GM20000 (cell line): ENCODE results near the gene DFFA.

ENCODE experiments used
- DNase-seq: peaks from one replicate; pipeline ENCODE4 v3.0.0; 2012; ENCODE audit warnings: low spot score
- TF ChIP-seq, protein P1 (sequence below): IDR thresholded peaks from 2 replicates; pipeline ENCODE4 v1.5.1; 2012; ENCODE audit warnings: mild to moderate bottlenecking, control low read depth; ENCODE audit errors: extremely low read depth, missing control alignments

Gene DFFA

DNA sequence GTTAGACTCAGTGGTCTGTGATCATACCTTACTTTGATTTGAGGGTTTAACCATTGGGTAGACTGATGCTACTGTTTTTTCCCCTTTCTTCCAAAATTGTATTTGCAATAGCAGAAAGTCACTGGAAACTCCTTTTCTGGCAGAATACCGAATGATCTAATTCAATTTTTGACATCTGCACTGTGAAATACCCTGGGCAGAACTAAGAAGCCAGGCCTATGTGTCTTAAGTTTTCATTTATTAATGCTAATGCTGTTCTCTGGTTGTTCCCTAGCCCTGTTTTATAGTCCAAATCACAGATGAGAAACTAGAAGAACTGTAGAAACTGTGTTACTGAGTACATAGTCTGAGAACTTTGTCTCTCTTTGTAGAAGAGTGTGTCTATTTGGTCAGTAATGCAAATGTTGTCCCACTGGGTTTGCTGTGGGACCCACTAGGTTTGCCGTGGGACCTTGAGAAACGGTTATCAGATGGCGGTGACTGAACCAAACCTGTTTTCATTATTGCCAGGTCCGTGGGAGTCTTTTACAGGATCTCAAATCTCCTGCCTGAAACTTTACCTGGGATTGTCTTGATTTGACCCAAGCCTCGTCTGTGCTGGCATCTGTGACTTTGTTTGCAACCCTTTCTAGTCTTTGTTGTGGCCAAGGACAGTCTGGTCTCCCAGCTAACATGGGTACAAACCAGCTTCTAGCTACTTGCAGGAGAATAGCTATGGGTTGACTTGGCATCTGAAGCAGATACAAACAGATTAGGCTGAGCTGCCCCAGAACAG, 43.8 kb upstream of the DFFA start:
- TF ChIP-seq, protein P1, sequence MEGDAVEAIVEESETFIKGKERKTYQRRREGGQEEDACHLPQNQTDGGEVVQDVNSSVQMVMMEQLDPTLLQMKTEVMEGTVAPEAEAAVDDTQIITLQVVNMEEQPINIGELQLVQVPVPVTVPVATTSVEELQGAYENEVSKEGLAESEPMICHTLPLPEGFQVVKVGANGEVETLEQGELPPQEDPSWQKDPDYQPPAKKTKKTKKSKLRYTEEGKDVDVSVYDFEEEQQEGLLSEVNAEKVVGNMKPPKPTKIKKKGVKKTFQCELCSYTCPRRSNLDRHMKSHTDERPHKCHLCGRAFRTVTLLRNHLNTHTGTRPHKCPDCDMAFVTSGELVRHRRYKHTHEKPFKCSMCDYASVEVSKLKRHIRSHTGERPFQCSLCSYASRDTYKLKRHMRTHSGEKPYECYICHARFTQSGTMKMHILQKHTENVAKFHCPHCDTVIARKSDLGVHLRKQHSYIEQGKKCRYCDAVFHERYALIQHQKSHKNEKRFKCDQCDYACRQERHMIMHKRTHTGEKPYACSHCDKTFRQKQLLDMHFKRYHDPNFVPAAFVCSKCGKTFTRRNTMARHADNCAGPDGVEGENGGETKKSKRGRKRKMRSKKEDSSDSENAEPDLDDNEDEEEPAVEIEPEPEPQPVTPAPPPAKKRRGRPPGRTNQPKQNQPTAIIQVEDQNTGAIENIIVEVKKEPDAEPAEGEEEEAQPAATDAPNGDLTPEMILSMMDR = no peak
- no peak for DNase-seq

DNA sequence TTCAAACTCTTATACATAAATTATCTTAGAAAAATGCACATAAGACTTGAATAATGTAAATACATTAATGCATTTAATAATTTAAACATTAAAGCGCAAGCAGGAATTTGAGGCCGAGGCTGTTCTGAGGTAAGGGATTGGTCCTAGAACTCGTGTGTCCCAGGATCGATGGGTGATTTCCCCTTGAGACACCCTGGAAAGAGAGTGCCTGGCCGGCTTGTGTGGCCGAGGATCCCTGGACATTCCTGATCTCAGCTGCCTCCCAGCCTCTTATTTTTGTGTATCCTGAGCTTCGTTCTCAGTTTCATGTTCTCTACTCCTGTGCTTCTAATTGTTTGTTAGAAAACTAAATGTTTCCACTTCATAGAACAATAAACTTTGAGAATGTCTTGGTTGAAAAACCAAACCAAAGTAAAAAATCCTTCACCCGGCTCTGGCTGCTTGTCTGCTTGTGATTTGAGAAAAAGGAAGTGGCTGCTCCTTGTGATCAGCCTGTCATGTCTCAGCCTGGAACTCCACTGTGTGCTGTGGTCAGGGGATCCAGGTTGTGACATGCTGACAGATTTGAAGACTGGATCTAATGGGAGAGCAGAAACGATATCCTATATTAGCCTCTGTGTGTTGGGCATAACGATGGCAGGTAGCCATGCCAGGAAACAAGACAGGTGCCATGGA, 43.1 kb upstream of the DFFA start:
- no peak for DNase-seq
- TF ChIP-seq, protein P1 = no peak

DNA sequence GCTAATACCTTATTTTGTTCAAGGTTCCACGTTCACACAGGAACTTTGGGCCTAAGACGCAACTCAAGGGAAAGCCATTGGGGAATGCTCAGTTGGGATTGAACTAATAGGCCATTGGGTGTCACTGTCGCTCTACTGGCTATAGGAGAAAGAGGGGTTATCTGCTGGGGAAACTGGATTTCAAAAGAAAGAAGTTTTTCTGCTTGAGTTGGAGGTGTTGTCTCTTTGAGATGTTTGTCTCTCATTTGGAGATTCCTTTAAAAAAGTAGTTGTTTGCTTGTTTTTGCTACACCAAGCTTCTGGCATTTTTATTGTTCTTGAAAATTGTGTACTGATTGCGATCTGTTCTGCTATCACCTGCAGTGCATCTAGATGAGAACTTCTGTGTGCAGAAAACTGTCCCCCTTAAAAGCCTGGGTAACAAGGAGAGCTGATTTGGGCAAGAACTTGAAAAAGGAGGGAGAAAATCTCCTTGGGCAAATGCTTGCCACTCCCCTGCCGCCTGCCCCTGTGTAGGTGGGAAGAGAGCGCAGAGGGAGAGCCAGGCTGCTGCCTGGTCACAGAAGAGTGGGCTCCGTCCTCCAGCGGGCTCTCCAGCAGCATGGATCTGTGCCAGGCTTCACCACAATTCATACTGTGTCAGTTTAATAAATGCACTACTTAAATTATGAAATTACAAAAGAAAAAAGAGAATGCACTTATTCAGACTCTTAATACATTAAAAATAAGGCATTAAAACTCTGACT, 42.3 kb upstream of the DFFA start:
- TF ChIP-seq, protein P1 = peak; percentile 16
- DNase-seq = no peak

DNA sequence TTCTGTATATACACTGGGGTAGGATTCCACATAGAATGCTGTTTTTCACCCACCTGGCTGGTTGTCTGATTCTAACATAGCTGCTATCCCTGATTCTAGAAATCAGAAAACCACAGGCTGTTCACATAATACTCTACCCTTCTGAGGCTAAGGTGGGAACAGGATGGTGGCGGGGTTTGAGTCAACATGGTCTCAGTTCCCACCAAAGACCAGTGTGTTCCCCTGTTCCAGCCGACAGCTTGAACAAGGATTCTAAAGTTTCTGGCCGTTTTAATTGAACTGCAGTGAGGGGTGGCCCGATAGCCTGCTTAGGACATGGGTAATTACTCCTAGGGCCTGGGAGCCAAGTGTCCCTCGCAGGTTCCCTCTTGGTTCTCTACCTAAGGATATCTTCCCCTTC, 40.9 kb upstream of the DFFA start:
- TF ChIP-seq, protein P1 = no peak
- DNase-seq = no peak

DNA sequence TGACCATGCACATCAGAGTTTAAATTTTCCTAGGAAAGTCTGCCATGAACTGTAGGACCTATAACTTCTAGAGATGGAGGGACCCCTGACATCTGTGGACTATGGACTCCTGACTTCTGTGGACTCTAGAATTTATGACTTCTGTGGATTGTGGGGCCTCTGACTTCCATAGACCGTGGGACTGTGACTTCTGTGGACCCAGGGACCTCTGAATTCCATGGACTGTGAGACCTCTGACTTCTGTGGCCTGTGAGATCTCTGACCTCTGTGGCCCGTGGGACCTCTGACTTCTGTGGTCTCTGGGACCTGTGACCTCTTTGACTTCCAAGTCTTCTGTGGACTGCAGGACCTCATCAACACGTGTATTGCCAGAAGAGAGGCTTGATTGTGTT, 39.2 kb upstream of the DFFA start:
- TF ChIP-seq, protein P1 = no peak
- no peak for DNase-seq

DNA sequence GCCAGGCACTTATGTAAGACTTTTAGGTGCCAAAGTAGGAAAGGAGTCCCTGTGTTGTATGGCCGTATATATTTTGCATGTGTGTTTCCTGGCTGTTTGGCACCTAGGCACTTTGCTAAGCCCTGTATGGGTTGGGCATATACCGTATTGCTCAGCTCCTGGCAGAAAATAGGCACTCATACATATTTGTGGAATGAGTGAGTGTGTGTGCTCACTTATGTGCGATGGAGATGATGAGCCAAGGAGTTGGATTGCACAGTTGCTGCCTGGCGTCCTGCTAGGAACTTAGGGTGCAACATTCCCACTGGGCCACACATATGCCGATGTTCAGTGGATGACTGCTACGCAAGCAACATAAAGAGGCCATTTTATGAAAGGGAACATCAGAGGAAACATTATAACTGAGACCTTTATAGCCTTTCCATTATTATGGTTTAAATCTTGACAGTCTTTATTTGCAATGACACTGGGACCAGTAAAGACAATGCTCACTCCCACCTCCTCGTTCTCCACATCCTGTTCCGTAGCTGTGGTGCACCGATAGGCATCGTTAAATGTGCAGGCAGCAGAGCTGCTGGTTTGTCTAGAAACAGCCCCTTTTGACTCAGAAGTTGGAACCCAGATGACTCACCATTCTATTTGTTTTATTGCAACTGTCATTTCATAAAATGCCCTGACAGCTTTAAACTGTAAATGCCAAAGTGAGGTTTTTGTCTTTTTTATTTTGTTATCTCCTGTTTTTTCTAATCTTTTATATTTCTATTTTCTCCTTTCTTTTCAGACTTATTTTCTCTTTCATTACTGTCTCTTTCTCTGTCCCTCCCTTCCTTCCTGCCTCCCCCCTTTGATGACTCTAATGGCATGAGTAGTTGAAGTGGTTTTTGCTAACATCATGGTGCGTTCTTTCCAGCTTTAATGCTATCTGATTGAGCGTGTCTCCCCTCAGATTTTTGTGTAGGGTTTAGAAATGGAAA, 38.5 kb upstream of the DFFA start:
- peak; percentile 86 for DNase-seq
- TF ChIP-seq, protein P1 = no peak
